C4-2B (cell line): ENCODE results near the gene CMTM8.

Experiments
- ZFX ChIP-seq: fragments of 450-650 bp; IDR thresholded peaks from 2 replicates; pipeline ENCODE4 v1.6.1; 2017
- TF ChIP-seq, protein P1 (sequence below): fragments of 450-650 bp; conservative IDR thresholded peaks from 2 replicates; pipeline ENCODE4 v1.5.1; 2017; ENCODE audit warnings: mild to moderate bottlenecking

DNA sequence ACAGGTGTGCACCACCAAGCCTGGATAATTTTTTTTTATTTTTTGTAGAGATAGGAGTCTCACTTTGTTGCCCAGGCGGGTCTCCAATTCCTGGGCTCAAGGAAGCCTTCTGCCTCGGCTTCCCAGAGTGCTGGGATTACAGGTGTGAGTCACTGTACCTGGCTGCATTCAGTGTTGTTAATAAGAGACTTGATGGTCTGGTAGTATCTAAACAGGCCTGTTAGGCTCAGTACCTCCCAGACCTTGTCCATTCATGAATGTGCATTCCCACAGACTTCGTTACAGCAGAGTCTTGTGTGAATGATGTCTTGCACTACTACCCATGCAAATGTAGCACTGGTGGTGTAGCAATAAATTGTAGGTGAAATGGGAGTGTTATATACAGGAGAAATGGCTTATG, 17.7 kb downstream of the CMTM8 start:
- TF ChIP-seq, protein P1, sequence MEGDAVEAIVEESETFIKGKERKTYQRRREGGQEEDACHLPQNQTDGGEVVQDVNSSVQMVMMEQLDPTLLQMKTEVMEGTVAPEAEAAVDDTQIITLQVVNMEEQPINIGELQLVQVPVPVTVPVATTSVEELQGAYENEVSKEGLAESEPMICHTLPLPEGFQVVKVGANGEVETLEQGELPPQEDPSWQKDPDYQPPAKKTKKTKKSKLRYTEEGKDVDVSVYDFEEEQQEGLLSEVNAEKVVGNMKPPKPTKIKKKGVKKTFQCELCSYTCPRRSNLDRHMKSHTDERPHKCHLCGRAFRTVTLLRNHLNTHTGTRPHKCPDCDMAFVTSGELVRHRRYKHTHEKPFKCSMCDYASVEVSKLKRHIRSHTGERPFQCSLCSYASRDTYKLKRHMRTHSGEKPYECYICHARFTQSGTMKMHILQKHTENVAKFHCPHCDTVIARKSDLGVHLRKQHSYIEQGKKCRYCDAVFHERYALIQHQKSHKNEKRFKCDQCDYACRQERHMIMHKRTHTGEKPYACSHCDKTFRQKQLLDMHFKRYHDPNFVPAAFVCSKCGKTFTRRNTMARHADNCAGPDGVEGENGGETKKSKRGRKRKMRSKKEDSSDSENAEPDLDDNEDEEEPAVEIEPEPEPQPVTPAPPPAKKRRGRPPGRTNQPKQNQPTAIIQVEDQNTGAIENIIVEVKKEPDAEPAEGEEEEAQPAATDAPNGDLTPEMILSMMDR, result no peak
- no peak for TF ChIP-seq ZFX
